GM12878 (cell line): ENCODE data around the gene EHF. TPM values are rescaled to one million over a fixed set of nuclear protein-coding genes. Genes with fewer than 3 reads are reported as not detected.

Experiments
- ATAC-seq: fragments of 200-7000 bp; cut with Tn5 transposase; 3 replicates; pipeline ENCODE4 v1.9.1; 2020; ENCODE audit warnings: mild to moderate bottlenecking, moderate library complexity
- BruUV-seq: library from RNA; stranded (reverse); fragments of 400-500 nt; replicated peaks from 2 replicates; lab custom pipeline; 2021; lab: Mats Ljungman, UMichigan
- CTCF ChIA-PET: fragments of 300-600 bp; sonication (Branson Sonifier 250); formaldehyde crosslinking; extraction: SDS; loops from one replicate; lab custom pipeline; 2021; ENCODE audit warnings: inconsistent platforms; lab: Yijun Ruan, JAX
- POLR2A ChIA-PET: fragments of 350-600 bp; formaldehyde crosslinking; extraction: SDS; loops from one replicate; lab custom pipeline; 2021; ENCODE audit warnings: inconsistent platforms; lab: Charles Lee
- RAD21 ChIA-PET: fragments of 300-600 bp; sonication (Branson Sonifier 250); formaldehyde crosslinking; loops from one replicate; lab custom pipeline; 2023; ENCODE audit warnings: antibody characterized with exemption; ENCODE audit not compliant: unreplicated experiment; lab: Charles Lee
- SMC1A ChIA-PET: fragments of 300-600 bp; sonication (Branson Sonifier 250); formaldehyde crosslinking; loops from one replicate; lab custom pipeline; 2023; ENCODE audit not compliant: unreplicated experiment, uncharacterized antibody; lab: Charles Lee
- DNase-seq: peaks from one replicate; pipeline ENCODE4 v3.0.0-alpha.2; 2011; ENCODE audit warnings: low read depth, low spot score
- FAIRE-seq: peaks from 3 replicates; lab custom pipeline; 2011; peaks lifted over from hg19 to GRCh38; lab: Jason Lieb, UNC
- H2AFZ ChIP-seq: 2 replicates; pipeline ENCODE4 v1.6.0; 2011; ENCODE audit warnings: low read depth, low read length, control low read depth; ENCODE audit not compliant: control insufficient read depth
- H3K27ac ChIP-seq: 2 replicates; pipeline ENCODE4 v1.5.1; 2011; ENCODE audit warnings: control low read depth; ENCODE audit not compliant: control insufficient read depth, insufficient read depth
- H3K27me3 ChIP-seq, 2 experiments: replicated peaks in 1 of 2; 2 replicates each; pipeline versions ENCODE4 v1.6.0 to v1.6.1; 2011; ENCODE audit warnings: low read length in 1 of 2; ENCODE audit not compliant: control insufficient read depth in 2 of 2, insufficient read depth in 2 of 2
- H3K36me3 ChIP-seq, 2 experiments: 2 replicates each; pipeline ENCODE4 v1.5.1; 2011; ENCODE audit warnings: low read length in 1 of 2; ENCODE audit not compliant: control insufficient read depth in 2 of 2, insufficient read depth in 2 of 2
- H3K4me1 ChIP-seq: 2 replicates; pipeline ENCODE4 v1.6.1; 2011; ENCODE audit warnings: mild to moderate bottlenecking, low read length, moderate library complexity, mixed read lengths; ENCODE audit not compliant: control insufficient read depth, insufficient read depth
- H3K4me2 ChIP-seq: 2 replicates; pipeline ENCODE4 v1.6.0; 2011; ENCODE audit warnings: control low read depth; ENCODE audit not compliant: control insufficient read depth, insufficient read depth
- H3K4me3 ChIP-seq: fragments of 200-600 bp; sonication (generic); 2 replicates; pipeline ENCODE4 v1.5.1; 2016
- H3K79me2 ChIP-seq: 2 replicates; pipeline ENCODE4 v1.6.0; 2011; ENCODE audit warnings: low read length; ENCODE audit not compliant: control insufficient read depth, insufficient read depth
- H3K9ac ChIP-seq: 2 replicates; pipeline ENCODE4 v1.8.0; 2011; ENCODE audit warnings: low read length, control low read depth, mixed read lengths; ENCODE audit not compliant: control insufficient read depth, insufficient read depth
- H3K9me3 ChIP-seq: replicated peaks from 3 replicates; pipeline ENCODE4 v1.5.1; 2011; ENCODE audit warnings: mild to moderate bottlenecking, low read length; ENCODE audit not compliant: control insufficient read depth, insufficient read depth
- H4K20me1 ChIP-seq: 2 replicates; pipeline ENCODE4 v1.6.0; 2011; ENCODE audit not compliant: control insufficient read depth, insufficient read depth
- ATF2 ChIP-seq: IDR thresholded peaks from 2 replicates; pipeline ENCODE4 v1.6.1; 2012; ENCODE audit warnings: low read length, inconsistent platforms
- CBX3 ChIP-seq: fragments of 200-600 bp; sonication (generic); IDR thresholded peaks from 2 replicates; pipeline ENCODE4 v1.6.1; 2016; ENCODE audit warnings: low read depth, borderline replicate concordance
- CHD1 ChIP-seq: IDR thresholded peaks from 2 replicates; pipeline ENCODE4 v1.6.1; 2012; ENCODE audit warnings: low read depth, low read length, improper control_type of control experiment
- JUND ChIP-seq: IDR thresholded peaks from 2 replicates; pipeline ENCODE4 v1.6.1; 2012; ENCODE audit warnings: low read depth, mild to moderate bottlenecking, low read length, improper control_type of control experiment, moderate library complexity
- NBN ChIP-seq: fragments of 450-650 bp; IDR thresholded peaks from 2 replicates; pipeline ENCODE4 v1.6.1; 2016
- NFYB ChIP-seq: IDR thresholded peaks from 2 replicates; pipeline ENCODE4 v1.6.1; 2011; ENCODE audit warnings: low read depth, mild to moderate bottlenecking, low read length, improper control_type of control experiment, moderate library complexity; ENCODE audit not compliant: insufficient read depth
- RUNX3 ChIP-seq: IDR thresholded peaks from 2 replicates; pipeline ENCODE4 v1.6.1; 2012; ENCODE audit warnings: low read length, inconsistent platforms
- SREBF1 ChIP-seq: IDR thresholded peaks from 2 replicates; pipeline ENCODE4 v1.6.1; 2012; ENCODE audit warnings: mild to moderate bottlenecking, low read length
- TBL1XR1 ChIP-seq: IDR thresholded peaks from 2 replicates; pipeline ENCODE4 v1.6.1; 2012; ENCODE audit warnings: low read depth, low read length, improper control_type of control experiment
- ZBED1 ChIP-seq: IDR thresholded peaks from 2 replicates; pipeline ENCODE4 v1.6.1; 2016; ENCODE audit warnings: borderline replicate concordance
- ZBTB4 ChIP-seq: fragments of 450-650 bp; formaldehyde crosslinking; IDR thresholded peaks from 2 replicates; pipeline ENCODE4 v1.4.0; 2022; ENCODE audit warnings: mild to moderate bottlenecking, moderate library complexity
- whole genome bisulfite sequencing: methylation state at CpG from one replicate; pipeline ENCODE4 v1.1.6; 2016; ENCODE audit warnings: low lambda C conversion rate; ENCODE audit not compliant: insufficient replicate concordance, insufficient coverage; ENCODE audit errors: missing lambda C conversion rate; 5-methylcytosine and 5-hydroxymethylcytosine counted together
- in situ Hi-C: fragments of 300-500 bp; cut with MboI; formaldehyde crosslinking; loops from 9 replicates; pipeline ENCODE4 v1.14.3; 2018; ENCODE audit warnings: mixed read lengths
- intact Hi-C: fragments of 100-400 bp; cut with micrococcal nuclease; formaldehyde crosslinking; loops from one replicate; pipeline ENCODE4 v1.14.2; 2022; ENCODE audit not compliant: unreplicated experiment
- polyA plus RNA-seq, 11 experiments: library from polyadenylated mRNA; depleted of rRNA in 4 of 11; unstranded in 6 of 11; stranded (reverse) in 5 of 11; fragments of >200 nt; fragmentation: Nextera tagmentation in 4 of 11; fragmentation: Illumina TruSeq in 1 of 11; extraction: Ambion mirVana in 4 of 11; extraction: Trizol in 1 of 11; gene quantifications; 1 replicate in 1 of 11; 2 replicates in 10 of 11; pipeline versions ENCODE4 v1.2.1 to v1.2.3, GENCODE V29; 2011 to 2016; ENCODE audit warnings: inconsistent platforms in 2 of 11, missing spikeins in 2 of 11, low read depth in 1 of 11
- total RNA-seq, 4 experiments: library from RNA; depleted of rRNA in 3 of 4; stranded (reverse); fragments of >200 nt in 3 of 4; fragmentation: Illumina TruSeq in 1 of 4; extraction: Trizol in 1 of 4; gene quantifications; 2 replicates each; pipeline versions ENCODE4 v1.2.1 to v1.2.3, GENCODE V29; 2013 to 2021

The EHF gene
- total and polyA plus RNA-seq, 10 of the 15 experiments (the other 5 are each of a cell fraction or from before 2014, with no cell fraction given), result 0.04 to 0.33 (median 0.06) TPM; not detected in 6

- TF ChIP-seq NFYB, result no peak
- no peak for TF ChIP-seq NBN
- no peak for TF ChIP-seq RUNX3
- no peak for TF ChIP-seq ZBTB4
- TF ChIP-seq JUND, result no peak
- no peak for TF ChIP-seq ATF2
- TF ChIP-seq, all 136 proteins: peak for 0
Observed at GRCh38 chr11:34634694-34635062, 13.8 kb downstream of the EHF start (continued).

DNA sequence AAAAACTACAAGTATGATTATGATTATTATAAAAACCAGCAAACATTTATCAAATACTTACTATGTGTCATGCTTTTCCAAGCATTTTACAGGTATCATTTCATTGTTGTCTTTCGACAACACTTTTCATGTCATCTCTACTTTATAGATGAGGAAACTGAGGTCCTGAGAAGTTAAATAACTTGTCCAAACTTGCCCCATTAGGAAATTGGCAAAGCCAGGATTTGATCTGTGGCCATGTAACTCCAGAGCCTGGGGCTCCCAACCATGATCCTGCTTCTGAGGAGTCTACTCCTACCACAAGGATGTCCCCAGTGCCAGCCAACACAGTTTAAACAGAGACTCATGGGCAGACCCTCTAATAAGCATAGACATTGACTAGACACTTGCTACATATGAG, 15.2 kb downstream of the EHF start:
- SMC1A ChIA-PET, result interaction anchor here (0.7 to 1.1 kb wide), 2 partner anchors 197 to 232 kb away, joined by 3 read pairs; no protein-coding TSS in a partner anchor
- RAD21 ChIA-PET, result interaction anchor here (1.4 kb wide), 1 partner anchor 14 kb away, joined by 3 read pairs; no protein-coding TSS in a partner anchor
- POLR2A ChIA-PET, result no interaction called here
- H3K9ac ChIP-seq, result no peak overlapping the region
- ATAC-seq, result no peak
- H3K27ac ChIP-seq, result no peak overlapping the region
- CTCF ChIA-PET, result interaction anchor here (0.9 kb wide), 1 partner anchor 41 kb away, joined by 3 read pairs; no protein-coding TSS in a partner anchor
- H3K4me2 ChIP-seq, result no peak overlapping the region
- 85% methylated on average over 1 of the region's 1 CpG for WGBS
- no peak overlapping the region for H2AFZ ChIP-seq
- peaks cover 10% of the 10 kb centered on the region for H3K4me1 ChIP-seq
- H3K27me3 ChIP-seq, result no peaks in the 10 kb centered on the region; a peak in 1 of 4 replicates
- FAIRE-seq, result no peak
- DNase-seq, result no peak
- BruUV-seq, result no TSS peak
- intact Hi-C loops, result no loop called here
- no peaks in the 10 kb centered on the region for H3K79me2 ChIP-seq
- H3K4me3 ChIP-seq, result no peak overlapping the region
- no peaks in the 10 kb centered on the region for H3K9me3 ChIP-seq
- no peaks in the 10 kb centered on the region for H3K36me3 ChIP-seq
- no peak for TF ChIP-seq CBX3
- TF ChIP-seq CHD1, result no peak
- no peak for TF ChIP-seq SREBF1
- no peak for TF ChIP-seq TBL1XR1
- TF ChIP-seq ZBED1, result no peak
- in situ Hi-C loops, result no loop called here
- H4K20me1 ChIP-seq, result no peaks in the 10 kb centered on the region
